Activated CD4-positive, alpha-beta T cell treated with anti-CD3 and anti-CD28 coated beads for 48 hours (primary cell): ENCODE results near the gene SLC2A6.

ENCODE experiments used
- DNase-seq: peaks from one replicate; pipeline ENCODE4 v3.0.0-alpha.2; 2020

Gene SLC2A6, protein sequence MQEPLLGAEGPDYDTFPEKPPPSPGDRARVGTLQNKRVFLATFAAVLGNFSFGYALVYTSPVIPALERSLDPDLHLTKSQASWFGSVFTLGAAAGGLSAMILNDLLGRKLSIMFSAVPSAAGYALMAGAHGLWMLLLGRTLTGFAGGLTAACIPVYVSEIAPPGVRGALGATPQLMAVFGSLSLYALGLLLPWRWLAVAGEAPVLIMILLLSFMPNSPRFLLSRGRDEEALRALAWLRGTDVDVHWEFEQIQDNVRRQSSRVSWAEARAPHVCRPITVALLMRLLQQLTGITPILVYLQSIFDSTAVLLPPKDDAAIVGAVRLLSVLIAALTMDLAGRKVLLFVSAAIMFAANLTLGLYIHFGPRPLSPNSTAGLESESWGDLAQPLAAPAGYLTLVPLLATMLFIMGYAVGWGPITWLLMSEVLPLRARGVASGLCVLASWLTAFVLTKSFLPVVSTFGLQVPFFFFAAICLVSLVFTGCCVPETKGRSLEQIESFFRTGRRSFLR

DNA sequence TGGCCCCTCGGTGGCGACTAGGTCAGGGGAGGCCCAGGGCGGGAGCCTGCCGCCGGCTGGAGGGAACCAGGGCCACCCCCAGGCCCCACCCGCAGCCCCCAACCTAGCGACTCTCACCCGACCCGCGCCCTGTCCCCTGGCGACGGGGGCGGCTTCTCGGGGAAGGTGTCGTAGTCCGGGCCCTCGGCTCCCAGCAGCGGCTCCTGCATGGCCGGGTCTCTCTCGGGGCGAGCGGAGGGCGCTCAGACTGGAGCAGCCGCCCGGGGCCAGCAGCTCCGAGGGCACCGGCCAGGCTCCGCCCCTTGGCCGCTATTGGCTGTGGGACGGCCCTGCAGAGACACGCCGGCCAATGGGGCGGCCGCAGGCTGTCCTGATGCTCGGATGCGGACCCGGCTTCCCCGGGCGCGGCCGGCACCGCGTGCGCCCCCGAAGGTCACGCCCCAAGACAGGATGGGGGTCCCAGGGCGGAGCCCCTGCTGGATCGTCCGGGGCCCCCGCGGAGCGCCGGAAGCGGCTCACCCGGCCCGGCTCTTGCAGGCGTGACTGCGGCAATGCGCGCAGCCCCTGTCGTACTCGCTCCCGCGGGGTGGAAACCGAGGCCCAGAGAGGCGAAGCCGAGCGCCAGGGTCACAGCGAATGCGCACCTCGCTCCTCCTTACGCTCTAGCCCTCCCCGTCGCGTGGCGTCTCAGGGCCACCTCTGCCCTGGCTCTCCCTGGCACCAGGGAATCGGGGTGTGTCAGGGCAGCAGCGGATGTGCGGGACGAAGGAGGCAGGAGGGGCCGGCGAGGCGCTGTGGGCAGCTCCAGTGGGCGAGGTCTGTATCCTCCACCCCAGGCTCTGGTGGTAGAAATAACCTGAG lies at the start of gene SLC2A6:
Gene SLC2A6, minus strand, starts transcription at position 249 of the 861 bp plus-strand sequence. Its CDS starts 40 bp downstream, at position 209.
- DNase-seq, result peak; percentile 85

DNA sequence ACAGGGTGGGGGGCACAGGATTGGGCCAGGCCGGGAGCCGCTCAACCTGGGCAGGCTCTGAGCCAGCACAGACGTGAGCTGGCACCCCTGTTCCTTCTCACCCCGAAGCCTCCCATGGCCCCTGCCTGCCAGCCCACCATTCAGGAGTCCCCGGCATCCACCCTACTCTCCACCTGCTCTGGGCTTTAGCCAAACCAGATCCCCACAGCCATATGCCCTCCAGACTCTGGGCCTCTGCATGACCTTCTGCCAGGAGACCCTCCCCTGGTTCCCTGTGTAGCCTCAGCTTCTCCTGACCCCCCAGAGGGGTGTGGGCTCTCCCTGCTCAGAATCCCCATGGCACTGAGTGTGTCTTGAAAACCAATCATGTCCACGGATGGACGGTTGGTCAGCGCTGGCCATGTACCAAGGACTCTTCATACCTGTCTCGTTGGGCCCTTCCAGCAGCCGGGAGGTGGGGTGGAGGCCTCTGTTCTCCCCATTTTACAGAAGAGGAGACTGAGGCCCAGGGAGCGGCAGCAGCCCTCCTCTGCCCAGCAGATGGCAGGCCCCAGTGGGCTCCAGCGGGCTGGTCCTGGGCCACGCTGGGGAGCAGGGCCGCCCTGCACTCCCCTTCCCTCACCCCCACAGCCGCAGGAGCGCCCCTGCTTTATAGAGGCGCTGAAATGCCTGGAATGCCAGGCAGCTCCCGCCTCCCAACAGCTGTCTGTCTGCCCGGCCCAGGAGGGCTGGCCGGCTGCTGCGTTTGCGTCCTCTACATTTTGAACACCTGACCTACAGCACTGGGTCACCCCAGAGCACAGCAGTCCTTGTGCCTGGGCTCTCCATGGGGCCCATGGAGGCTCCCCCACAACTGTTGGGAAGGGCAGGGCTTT lies 49.3 kb upstream of the SLC2A6 start:
- no peak for DNase-seq

DNA sequence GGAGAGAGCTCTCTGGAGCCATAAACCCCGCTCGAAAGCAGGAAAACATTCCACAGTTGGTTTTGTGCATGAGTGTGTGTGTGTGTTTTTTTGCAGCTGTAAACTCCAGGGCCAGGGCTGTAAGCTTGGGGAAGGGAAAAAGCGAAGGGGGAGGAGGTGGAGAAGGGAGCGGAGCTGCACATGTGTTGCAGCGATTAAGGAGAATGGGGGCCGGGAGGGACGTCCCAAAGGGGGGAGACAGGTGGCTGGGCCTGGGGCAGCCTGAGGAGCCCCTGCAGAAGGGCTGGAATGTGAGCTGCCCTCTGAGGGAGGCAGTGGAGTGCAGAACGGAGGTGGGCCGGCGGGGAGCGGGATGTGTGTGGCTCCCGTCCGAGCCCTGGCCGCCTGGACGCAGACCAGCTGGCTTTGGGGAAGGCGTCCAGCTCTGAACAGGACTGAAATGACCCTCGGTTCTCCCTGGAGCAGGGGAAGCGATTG lies 48.6 kb upstream of the SLC2A6 start:
- no peak for DNase-seq

DNA sequence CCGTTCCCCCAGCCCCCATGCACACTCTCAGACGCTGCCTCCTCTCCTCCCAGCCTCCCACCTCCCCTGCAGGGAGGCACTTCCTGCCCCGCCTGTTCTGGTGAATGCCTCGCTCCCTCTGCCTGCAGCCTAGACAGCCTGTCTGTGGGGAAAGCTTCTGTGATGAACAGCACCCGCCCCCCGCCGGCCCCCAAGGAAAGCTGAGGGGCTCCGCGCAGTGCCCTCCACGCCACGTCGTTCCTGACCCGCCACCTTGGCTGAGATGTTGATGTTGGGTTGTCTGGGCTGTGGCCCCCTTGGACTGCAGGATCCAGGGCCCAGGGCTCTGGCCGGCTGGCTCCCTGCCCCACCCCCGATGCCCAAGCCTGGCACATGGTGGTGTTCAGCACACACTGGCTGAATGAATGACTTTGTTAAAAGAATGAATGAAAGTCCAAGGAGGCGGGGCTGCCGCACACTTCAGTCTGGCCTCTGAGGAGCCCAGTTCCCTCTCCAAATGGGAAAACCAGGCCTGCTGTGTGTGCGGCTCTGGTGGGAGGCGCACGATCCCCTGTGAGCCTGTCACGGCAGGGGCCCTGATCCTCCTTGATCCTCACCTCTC lies 47.9 kb upstream of the SLC2A6 start:
- DNase-seq, result no peak

DNA sequence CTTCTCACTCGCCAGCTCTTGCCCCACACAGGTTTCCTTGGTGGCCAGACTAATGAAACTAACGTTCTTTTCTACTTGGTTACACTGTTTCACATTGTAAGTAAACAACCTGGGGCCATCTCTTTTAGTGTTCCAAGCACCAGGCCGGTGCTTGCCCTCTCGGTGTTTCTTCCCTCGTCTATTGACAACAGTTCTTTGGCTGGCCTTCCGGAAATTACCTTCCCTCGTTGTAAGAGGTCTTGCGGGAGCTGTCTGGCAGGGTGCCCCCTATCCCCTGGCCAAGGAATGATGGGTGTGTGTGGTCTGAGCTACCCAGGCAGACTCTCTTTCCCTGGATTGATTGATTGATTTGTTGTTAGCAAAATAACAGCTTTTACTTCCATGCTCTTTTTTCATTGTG lies 46.8 kb upstream of the SLC2A6 start:
- DNase-seq, result no peak

DNA sequence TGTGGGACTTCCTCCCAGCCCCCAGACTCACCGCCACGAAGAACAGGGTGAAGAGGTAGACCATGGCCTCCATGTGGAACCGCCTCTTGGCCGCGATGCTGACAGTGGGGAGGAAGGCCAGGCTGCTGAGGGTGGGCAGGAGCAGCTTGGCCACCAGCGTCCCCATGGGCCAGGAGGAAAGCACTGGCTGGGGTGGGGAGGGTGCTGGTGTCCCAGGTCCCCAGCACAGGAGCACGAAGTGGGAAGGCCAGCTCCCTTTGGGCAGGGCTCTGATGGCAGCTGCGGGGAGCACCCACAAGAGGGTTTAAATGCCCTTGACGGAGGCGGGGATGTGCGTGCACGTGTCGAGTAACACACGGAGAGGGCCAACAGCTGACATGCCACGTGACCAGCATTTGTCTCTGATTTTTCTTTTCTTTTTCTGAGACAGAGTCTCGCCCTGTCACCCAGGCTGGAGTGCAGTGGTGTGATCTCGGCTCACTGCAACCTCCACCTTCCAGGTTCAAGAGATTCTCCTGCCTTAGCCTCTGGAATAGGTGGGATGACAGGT lies 45.9 kb upstream of the SLC2A6 start, which contains the start of gene MYMK:
Gene MYMK, minus strand, starts transcription at position 281 of the 550 bp plus-strand sequence. Its CDS starts 115 bp downstream, at position 166.
- DNase-seq, result no peak

DNA sequence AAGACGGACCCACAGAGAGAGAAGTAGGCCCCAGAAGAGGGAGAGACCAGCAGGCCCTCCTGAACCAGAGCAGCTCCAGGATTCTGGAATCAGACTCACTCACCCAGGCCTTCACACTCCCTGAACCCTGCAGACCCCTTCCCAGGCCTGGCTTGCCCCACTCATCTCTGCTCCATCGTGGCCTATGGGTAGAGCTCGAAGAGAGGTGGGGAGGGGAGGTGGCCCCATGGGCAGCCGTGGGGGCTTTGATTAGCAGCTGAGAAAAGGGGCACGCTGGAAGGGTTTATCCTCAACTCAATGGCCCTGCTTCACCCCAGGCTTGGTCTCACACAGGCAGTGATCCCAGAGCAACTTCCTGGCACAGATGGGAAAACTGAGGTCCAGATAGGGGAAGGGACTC lies 45.2 kb upstream of the SLC2A6 start:
- DNase-seq, result no peak

DNA sequence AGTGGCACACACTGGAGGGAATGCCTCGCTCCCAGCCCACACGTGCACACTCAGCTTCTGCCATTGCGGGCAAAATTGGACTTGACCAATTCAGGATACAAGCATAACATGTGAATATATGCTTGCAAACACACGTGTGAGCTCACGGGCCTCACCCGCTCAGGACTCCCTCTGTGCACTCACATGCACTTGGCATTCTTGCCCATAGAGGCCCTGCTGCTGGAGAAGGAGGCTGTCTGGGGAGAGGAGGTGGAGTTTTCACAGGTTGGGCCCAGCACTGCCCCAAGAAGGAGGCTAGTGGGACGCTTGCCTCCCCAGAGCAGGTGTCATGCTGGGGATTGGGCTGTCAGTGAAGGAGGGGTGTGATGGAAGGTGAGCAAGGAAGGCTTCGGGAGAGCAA lies 44.2 kb upstream of the SLC2A6 start:
- DNase-seq, result no peak

DNA sequence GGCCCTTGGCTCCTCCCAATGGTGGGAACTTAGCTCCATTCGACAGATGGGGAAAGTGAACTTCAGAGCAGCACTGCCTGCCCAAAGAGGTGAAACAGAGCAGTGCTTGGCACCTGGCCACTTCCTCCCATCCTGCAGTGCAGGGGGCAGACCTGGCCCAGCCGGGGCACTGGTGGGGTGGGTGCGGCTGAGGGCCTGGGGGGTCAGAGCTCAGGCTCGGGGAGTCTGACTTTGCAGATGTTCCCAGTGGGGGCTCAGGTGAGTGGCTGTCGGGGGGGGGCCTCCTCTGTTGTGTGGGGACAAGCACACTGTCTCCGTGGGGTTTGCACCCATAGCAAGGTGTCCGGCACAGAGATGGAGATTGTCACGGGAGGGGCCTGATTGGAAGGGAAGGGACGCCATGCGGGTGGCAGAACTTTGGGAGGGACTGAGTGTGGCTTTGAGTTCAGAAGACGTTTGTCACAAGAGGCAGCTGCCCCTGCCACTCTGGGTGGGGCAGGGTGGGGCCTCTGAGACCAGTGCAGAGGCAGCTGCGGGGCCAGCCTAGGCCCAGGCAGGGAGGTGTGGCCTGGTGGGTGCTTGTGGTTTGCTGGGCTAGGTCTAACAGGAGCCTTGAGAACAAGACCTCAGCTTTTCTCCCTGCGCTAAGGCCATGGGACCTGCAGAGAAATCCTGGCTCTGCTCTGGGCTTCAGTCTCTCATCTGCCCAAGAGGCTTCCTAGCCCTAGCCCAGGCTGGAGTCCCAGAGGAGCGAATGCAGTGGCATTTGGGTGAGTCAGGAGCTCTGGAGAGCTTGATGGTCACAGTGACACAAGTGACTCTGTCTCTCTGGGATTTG lies 43.4 kb upstream of the SLC2A6 start:
- no peak for DNase-seq

DNA sequence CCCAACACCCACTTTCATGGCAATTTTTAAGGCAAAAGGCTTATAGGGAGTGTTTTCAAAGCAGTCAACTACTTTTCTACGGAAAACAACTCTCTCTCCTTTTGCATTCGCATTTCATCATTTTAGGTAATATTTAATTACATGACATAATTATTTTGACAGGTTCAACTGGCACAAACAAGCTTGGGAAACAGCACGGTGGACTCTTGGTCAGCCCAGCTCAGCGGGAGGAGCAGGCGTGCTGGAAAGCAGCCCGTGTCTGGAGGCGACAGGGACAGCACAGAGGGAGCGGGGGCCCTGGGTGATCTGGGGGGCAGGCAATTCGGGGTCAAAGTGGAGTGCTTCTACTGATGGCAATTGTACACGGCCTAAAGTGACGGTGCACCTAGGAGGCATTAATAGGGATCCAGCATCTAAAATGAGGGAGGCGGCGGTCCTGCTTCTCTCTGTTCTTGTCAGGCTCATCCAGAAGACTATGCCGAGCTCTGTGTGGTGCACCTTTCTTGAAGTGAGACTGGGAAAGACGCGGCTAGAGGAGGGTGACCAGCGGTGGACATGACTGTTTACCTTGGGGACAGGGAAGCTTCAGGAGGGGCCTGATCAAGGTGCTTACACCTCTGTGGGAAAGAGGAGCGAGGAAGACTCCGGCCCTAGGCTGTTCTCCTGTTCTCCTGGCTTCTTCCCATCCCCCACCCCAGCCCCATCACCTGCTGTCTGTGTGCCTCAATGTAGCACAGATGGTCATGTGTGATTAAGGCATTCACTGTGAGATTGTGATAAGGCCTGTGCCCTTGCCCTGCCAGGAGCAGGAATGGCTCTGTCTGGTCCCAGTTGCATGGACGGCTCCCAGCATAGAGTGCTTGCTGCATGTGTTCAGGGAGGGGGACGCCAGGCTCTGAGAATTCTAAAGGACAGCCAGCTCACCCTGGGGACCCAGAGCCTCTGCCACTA lies 42.5 kb upstream of the SLC2A6 start:
- DNase-seq, result no peak

DNA sequence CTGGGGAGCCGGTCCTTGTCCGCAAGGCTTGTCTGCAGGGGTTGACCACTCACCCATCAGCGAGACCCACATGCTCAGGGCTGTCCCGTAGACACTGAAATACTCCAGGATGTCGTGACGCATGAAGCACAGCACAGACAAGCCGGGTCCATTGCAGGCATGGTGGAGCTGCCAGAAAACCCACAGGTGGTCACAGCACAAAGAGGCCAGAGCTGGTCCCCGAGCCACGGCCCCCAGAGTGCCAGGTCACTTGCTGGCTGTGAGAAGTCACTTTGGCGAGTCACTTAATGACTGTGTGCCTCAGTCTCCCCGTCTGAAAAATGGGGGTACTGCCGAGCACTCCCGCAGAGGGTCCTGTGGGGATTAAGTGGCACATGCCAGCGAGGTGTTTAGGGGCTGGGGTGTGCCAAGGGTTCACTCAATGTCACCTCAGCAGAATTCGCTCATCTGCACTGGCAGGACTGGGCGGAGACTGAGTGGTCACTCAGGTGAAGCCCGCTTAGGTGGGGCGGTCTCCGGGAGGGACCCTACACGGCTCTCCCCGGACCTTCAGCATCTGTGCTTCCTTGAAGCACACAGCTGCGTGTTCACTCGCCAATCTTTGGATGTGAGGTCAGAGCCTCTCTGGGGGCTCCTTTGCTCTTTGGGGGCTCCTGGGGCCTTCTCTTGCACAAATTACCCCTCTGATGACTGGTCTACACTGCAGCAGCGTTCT lies 41.4 kb upstream of the SLC2A6 start:
- DNase-seq, result no peak

DNA sequence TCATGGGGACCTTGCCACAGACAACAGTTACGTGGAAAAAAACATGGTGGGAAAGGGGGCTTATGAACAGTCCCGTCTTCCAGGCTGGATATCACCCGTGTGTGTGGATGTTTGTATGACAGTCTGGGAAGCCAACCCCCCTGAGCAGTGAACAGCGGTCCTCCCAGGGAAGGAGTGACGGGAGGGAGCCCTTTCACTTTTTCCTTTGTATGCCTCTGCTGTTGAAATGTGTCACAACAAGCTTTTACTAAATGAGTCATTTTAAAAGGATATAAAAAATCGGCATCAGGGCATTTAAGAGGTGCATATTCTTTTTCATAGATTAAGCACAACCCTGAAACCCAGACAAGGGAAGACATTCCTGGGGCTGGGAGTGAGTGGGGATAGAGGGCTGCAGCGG lies 40.8 kb upstream of the SLC2A6 start:
- DNase-seq, result no peak

DNA sequence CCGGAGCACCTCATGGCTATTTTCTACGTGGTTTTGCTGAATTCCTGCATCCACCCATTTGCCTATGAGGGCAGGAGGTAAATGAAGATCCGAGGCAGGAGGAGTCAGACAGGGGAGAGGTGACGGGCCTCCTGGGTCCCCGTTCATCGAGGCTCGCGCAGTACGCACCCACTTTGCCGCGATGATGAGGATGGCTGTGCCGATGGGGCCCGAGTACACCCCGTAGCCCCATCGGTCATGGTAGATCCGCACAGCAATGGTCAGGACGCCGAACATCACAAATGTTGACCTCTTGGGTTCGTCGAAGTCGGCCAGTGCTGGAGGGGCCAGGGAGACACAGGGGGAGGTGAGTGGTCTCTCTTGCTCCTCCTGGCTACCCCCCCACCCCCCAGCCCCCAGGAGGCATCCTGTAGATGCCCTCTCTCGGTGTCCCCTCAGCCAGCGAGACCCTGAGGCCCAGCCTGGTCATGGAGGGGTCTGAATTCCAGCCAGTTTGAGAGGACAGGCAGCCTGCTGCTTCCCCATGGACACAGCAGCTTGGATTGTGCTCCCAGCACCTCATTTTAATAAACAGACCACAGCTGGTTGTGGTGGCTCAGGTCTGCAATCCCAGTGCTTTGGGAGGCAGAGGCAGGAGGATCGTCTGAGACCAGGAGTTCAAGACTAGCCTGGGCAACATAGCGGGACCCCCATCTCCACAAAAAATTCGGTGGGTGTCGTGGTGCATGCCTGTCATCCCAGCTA lies 40.0 kb upstream of the SLC2A6 start:
- no peak for DNase-seq

DNA sequence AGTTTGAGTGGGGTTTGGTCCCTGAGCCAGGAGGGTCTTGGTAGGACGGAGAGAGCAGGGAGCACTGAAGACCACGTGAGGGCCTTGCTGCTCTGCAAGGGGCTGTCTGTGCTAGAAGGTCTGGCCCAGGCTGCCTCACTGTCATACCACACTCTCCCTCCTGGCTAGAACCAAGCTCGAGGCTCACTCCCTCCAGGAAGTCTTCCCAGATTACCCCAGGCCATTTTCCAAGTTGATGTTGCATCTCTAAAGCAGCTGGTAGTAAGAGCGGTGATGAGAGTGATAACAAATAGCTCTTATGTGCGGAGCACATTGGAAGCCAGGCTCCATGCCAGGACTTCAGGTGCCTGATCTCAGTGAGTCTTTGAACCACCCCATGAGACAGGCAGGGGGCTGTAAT lies 39.3 kb upstream of the SLC2A6 start:
- DNase-seq, result no peak

DNA sequence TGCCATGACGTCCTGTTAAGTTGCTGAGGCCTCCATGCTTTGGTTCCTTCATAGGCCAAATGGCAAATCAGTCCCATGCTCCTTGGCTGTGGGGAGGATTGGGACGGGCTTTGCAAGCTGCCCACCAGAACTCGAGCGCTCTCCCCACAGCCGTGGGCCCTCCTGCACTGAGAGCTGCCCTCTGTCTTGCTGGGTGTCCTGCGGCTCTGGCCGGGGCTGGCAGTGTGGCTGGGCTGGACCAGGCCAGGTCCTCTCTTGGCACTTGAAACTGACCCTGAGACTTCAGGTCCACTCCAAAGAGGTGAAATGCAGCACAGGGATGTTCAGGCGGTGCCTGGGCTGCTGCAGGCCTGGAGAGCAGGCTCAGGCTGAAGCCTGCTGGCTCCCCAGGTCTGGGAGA lies 38.8 kb upstream of the SLC2A6 start:
- DNase-seq, result no peak

DNA sequence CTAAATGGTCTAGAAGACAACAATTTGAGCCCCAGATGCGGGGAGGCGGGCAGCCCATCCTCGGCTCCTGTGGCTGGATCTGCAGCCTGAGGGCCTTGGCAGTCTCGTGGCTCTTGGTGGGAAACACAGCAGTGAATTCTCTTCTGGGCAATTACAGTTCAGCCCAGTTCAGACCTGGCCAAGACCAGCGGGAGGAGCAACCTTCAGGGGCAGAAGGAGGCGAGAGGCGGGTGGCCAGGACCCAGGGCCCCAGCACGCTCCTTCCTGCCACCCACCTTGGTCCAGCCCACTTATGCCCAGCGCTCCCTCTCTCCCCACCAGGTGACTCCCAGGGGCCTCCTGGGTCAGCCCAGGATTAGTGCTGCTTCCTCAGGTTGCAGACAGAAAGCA lies 38.1 kb upstream of the SLC2A6 start:
- no peak for DNase-seq

DNA sequence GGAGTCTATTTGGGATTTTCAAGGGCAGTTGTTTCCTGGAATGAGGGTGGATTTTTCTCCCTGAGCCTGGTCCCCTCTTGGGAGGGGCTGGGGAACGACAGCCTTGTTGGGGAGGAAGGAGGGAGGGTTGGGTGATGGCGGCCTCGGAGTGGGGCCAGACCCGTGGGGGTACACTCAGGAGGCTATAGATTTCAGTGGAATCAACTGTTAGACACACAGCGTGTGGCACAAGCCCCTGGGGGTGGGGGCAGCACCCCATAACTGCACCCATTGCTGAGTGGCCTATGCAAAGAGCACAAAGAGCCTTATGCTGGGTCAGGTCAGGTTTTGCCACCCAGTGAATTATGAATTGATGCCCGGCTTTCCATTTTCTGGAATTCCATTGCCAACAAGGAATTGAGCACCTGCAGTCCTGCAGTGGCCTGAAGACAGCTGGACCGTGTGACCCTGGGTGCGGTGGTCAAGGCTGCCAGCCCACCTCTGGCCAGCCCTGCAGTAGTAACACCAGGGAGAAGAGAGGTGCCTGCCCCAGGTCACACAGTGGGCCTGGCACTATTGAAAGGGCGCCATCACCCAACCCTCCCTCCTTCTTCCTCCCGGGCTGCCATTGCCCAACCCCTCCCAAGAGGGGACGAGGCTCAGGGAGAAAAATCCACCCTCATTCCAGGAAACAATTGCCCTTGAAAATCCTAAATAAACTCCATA lies 37.5 kb upstream of the SLC2A6 start:
- DNase-seq, result no peak
